Liver (tissue), 3 donors: ENCODE data around the gene GABRR1.

ENCODE experiments used
- EGR1 ChIP-seq, 2 donors: IDR thresholded peaks; 2 replicates each; pipeline ENCODE4 v1.6.1; 2016 to 2018; ENCODE audit warnings: antibody characterized with exemption in 2 of 2, low read depth in 2 of 2
- GABPA ChIP-seq, 2 donors: IDR thresholded peaks in 1 of 2; conservative IDR thresholded peaks in 1 of 2; 2 replicates each; pipeline ENCODE4 v1.6.1; 2016; ENCODE audit warnings: antibody characterized with exemption in 2 of 2, mild to moderate bottlenecking in 1 of 2, moderate library complexity in 1 of 2
- RAD21 ChIP-seq, 2 donors: IDR thresholded peaks; 2 replicates each; pipeline ENCODE4 v1.6.1; 2016; ENCODE audit warnings: antibody characterized with exemption in 2 of 2, mild to moderate bottlenecking in 2 of 2
- YY1 ChIP-seq: IDR thresholded peaks from 2 replicates; pipeline ENCODE4 v1.6.1; 2016; ENCODE audit warnings: antibody characterized with exemption, mild to moderate bottlenecking
- TF ChIP-seq, protein P1 (sequence below): fragments of 150-350 bp; IDR thresholded peaks from 2 replicates; pipeline ENCODE4 v1.5.1; 2017; ENCODE audit warnings: improper control_type of control experiment, low read depth, low read length; ENCODE audit not compliant: missing input control
- donor health status: healthy.
- donor health status: healthy.

DNA sequence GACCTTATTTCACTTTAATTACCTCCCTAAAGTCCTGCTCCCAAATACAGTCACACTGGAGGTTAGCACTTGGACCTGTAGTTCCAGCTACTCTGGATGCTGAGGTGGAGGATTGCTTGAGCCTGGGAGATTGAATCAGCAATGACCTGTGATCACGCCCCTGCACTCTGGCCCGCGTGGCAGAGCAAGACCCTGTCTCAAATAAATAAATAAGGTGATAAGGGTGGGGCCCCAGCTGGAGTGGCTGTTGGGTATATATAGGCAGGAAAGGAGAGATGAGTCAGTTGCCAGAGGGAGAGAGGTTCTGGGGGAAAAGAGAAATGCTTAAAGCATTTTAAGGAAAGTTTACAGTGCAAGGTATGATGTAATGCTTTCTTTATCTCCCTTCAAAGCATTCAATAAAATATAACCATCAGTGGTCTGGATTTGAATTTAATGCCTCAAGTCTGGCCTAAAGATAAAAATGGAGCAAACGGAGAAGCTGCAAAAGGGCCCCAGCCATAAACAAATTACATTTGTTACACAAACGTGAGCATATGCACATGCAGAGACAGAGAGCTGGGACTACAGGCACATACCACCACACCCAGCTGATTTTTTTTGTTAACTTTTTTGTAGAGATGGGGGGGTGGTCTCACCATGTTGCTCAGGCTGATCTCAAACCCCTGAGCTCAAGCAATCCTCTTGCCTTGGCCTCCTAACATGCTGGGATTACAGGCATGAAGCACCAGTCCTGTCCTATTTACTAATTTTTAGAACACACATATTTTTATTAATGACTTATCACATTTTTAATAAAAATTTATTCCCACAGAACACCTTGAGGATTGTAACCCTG is 77.4 kb downstream of the GABRR1 start:
- TF ChIP-seq YY1 (no peak), RAD21 (IDR thresholded peaks at IDR 0.05) (no peak), EGR1 (IDR thresholded peaks at IDR 0.05; ENCODE audit: low read depth in 2 of 2) (no peak), GABPA (IDR thresholded peaks at IDR 0.05 in 1 of 2, conservative IDR thresholded peaks at IDR 0.05 in 1 of 2) (no peak)
- TF ChIP-seq, protein P1, sequence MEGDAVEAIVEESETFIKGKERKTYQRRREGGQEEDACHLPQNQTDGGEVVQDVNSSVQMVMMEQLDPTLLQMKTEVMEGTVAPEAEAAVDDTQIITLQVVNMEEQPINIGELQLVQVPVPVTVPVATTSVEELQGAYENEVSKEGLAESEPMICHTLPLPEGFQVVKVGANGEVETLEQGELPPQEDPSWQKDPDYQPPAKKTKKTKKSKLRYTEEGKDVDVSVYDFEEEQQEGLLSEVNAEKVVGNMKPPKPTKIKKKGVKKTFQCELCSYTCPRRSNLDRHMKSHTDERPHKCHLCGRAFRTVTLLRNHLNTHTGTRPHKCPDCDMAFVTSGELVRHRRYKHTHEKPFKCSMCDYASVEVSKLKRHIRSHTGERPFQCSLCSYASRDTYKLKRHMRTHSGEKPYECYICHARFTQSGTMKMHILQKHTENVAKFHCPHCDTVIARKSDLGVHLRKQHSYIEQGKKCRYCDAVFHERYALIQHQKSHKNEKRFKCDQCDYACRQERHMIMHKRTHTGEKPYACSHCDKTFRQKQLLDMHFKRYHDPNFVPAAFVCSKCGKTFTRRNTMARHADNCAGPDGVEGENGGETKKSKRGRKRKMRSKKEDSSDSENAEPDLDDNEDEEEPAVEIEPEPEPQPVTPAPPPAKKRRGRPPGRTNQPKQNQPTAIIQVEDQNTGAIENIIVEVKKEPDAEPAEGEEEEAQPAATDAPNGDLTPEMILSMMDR, result no peak
